ENCODE data around the gene SPG7. TPM values are rescaled to one million over a fixed set of nuclear protein-coding genes. Genes with fewer than 3 reads are reported as not detected.

Gene SPG7
- polyA plus RNA-seq, 1 donor from 2014 or later, result 216 TPM

GRCh38 chr16:89481356-89481955 lies 26.7 kb upstream of the SPG7 start:
- no peaks in the 10 kb centered on the region for H3K36me3 ChIP-seq (ENCODE audit: insufficient read depth, low read length)
- no peaks in the 10 kb centered on the region for H3K9me3 ChIP-seq (ENCODE audit: low read length)
- peaks cover 95% of the 10 kb centered on the region for H3K79me2 ChIP-seq (replicated peaks; ENCODE audit: insufficient read depth, low read length)
- no peak overlapping the region for H3K27ac ChIP-seq (ENCODE audit: low read length)
- no peaks in the 10 kb centered on the region for H4K20me1 ChIP-seq (ENCODE audit: insufficient read depth)
- no peaks in the 10 kb centered on the region for H3K27me3 ChIP-seq (ENCODE audit: insufficient read depth, low read depth, low read length)
- no peak overlapping the region for H3K4me3 ChIP-seq (ENCODE audit: low read length)
- H3K9me2 ChIP-seq (ENCODE audit: insufficient read depth, low read length), result no peaks in the 10 kb centered on the region
- H3K4me2 ChIP-seq (ENCODE audit: low read length), result no peak overlapping the region
- TF ChIP-seq RAD21 (conservative IDR thresholded peaks at IDR 0.05) (no peak), MXI1 (conservative IDR thresholded peaks at IDR 0.05; ENCODE audit: poor library complexity, severe bottlenecking) (no peak), SMC3 (conservative IDR thresholded peaks at IDR 0.05; ENCODE audit: poor library complexity) (no peak), TAF1 (IDR thresholded peaks at IDR 0.05; ENCODE audit: low read depth) (no peak), POLR2AphosphoS5 (IDR thresholded peaks at IDR 0.05) (no peak), REST (IDR thresholded peaks at IDR 0.05; ENCODE audit: borderline replicate concordance) (no peak), EZH2 (IDR thresholded peaks at IDR 0.05; ENCODE audit: borderline replicate concordance, insufficient read depth, low read length, poor library complexity, severe bottlenecking) (no peak), EP300 (conservative IDR thresholded peaks at IDR 0.05; ENCODE audit: poor library complexity, severe bottlenecking) (no peak)
- TF ChIP-seq, protein P1, sequence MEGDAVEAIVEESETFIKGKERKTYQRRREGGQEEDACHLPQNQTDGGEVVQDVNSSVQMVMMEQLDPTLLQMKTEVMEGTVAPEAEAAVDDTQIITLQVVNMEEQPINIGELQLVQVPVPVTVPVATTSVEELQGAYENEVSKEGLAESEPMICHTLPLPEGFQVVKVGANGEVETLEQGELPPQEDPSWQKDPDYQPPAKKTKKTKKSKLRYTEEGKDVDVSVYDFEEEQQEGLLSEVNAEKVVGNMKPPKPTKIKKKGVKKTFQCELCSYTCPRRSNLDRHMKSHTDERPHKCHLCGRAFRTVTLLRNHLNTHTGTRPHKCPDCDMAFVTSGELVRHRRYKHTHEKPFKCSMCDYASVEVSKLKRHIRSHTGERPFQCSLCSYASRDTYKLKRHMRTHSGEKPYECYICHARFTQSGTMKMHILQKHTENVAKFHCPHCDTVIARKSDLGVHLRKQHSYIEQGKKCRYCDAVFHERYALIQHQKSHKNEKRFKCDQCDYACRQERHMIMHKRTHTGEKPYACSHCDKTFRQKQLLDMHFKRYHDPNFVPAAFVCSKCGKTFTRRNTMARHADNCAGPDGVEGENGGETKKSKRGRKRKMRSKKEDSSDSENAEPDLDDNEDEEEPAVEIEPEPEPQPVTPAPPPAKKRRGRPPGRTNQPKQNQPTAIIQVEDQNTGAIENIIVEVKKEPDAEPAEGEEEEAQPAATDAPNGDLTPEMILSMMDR (IDR thresholded peaks at IDR 0.05; ENCODE audit: poor library complexity, severe bottlenecking), result no peak
- H3K9ac ChIP-seq (ENCODE audit: low read length), result no peak overlapping the region
- H3F3A ChIP-seq (ENCODE audit: insufficient read depth, low read length, poor library complexity, severe bottlenecking), result no peaks in the 10 kb centered on the region
- no peak overlapping the region for H2AFZ ChIP-seq (ENCODE audit: low read depth, low read length)

GRCh38 chr16:89482150-89482816 lies 25.9 kb upstream of the SPG7 start:
- H3K4me2 ChIP-seq (ENCODE audit: low read length), result no peak overlapping the region
- H3K27me3 ChIP-seq (ENCODE audit: insufficient read depth, low read depth, low read length), result no peaks in the 10 kb centered on the region
- H3K9me2 ChIP-seq (ENCODE audit: insufficient read depth, low read length), result no peaks in the 10 kb centered on the region
- no peaks in the 10 kb centered on the region for H3K36me3 ChIP-seq (ENCODE audit: insufficient read depth, low read length)
- H3K9me3 ChIP-seq (ENCODE audit: low read length), result no peaks in the 10 kb centered on the region
- no peak overlapping the region for H2AFZ ChIP-seq (ENCODE audit: low read depth, low read length)
- H3K79me2 ChIP-seq (replicated peaks; ENCODE audit: insufficient read depth, low read length), result peaks cover 95% of the 10 kb centered on the region
- peaks cover 2% of the 10 kb centered on the region for H3F3A ChIP-seq (ENCODE audit: insufficient read depth, low read length, poor library complexity, severe bottlenecking)
- TF ChIP-seq REST (IDR thresholded peaks at IDR 0.05; ENCODE audit: borderline replicate concordance) (no peak), SMC3 (conservative IDR thresholded peaks at IDR 0.05; ENCODE audit: poor library complexity) (no peak), EZH2 (IDR thresholded peaks at IDR 0.05; ENCODE audit: borderline replicate concordance, insufficient read depth, low read length, poor library complexity, severe bottlenecking) (no peak), MXI1 (conservative IDR thresholded peaks at IDR 0.05; ENCODE audit: poor library complexity, severe bottlenecking) (no peak), RAD21 (conservative IDR thresholded peaks at IDR 0.05) (no peak), EP300 (conservative IDR thresholded peaks at IDR 0.05; ENCODE audit: poor library complexity, severe bottlenecking) (no peak), TAF1 (IDR thresholded peaks at IDR 0.05; ENCODE audit: low read depth) (no peak), POLR2AphosphoS5 (IDR thresholded peaks at IDR 0.05) (no peak)
- TF ChIP-seq, protein P1 (IDR thresholded peaks at IDR 0.05; ENCODE audit: poor library complexity, severe bottlenecking), result no peak
- no peaks in the 10 kb centered on the region for H4K20me1 ChIP-seq (ENCODE audit: insufficient read depth)
- no peak overlapping the region for H3K27ac ChIP-seq (ENCODE audit: low read length)
- H3K9ac ChIP-seq (ENCODE audit: low read length), result no peak overlapping the region
- H3K4me3 ChIP-seq (ENCODE audit: low read length), result no peak overlapping the region

Data from neural cell (in vitro differentiated cells).